Measurements from ENCODE around the gene TMEM170A. TPM values are rescaled to one million over a fixed set of nuclear protein-coding genes. Genes with fewer than 3 reads are reported as not detected.

Gene TMEM170A
- total RNA-seq, 1 donor from 2014 or later = 30.6 TPM

- Mint-ChIP-seq H3K4me1 (ENCODE audit: low read depth, unreplicated experiment) (peaks cover 16% of the 10 kb centered on the region), H3K27me3 (ENCODE audit: unreplicated experiment) (no peaks in the 10 kb centered on the region), H3K4me3 (ENCODE audit: unreplicated experiment) (no peak overlapping the region), H3K36me3 (ENCODE audit: unreplicated experiment) (no peaks in the 10 kb centered on the region), H3K9me3 (ENCODE audit: unreplicated experiment) (no peaks in the 10 kb centered on the region), H3K27ac (ENCODE audit: unreplicated experiment) (no peak overlapping the region)
- no peak for TF ChIP-seq CTCF (IDR thresholded peaks at IDR 0.05; ENCODE audit: partially characterized antibody, unreplicated experiment)
- no peak for DNase-seq
Observed at GRCh38 chr16:75423723-75424104, 40.8 kb downstream of the TMEM170A start.

- Mint-ChIP-seq H3K4me3 (ENCODE audit: unreplicated experiment) (no peak overlapping the region), H3K27me3 (ENCODE audit: unreplicated experiment) (no peaks in the 10 kb centered on the region), H3K4me1 (ENCODE audit: low read depth, unreplicated experiment) (peaks cover 15% of the 10 kb centered on the region), H3K36me3 (ENCODE audit: unreplicated experiment) (no peaks in the 10 kb centered on the region), H3K27ac (ENCODE audit: unreplicated experiment) (peak overlapping the region; percentile 71), H3K9me3 (ENCODE audit: unreplicated experiment) (no peaks in the 10 kb centered on the region)
- DNase-seq = no peak
- TF ChIP-seq CTCF (IDR thresholded peaks at IDR 0.05; ENCODE audit: partially characterized antibody, unreplicated experiment) = no peak
Observed at GRCh38 chr16:75421820-75422126, 42.7 kb downstream of the TMEM170A start.

- Mint-ChIP-seq H3K36me3 (ENCODE audit: unreplicated experiment) (no peaks in the 10 kb centered on the region), H3K27me3 (ENCODE audit: unreplicated experiment) (no peaks in the 10 kb centered on the region), H3K4me3 (ENCODE audit: unreplicated experiment) (peak overlapping the region; percentile 59), H3K4me1 (ENCODE audit: low read depth, unreplicated experiment) (peaks cover 15% of the 10 kb centered on the region), H3K27ac (ENCODE audit: unreplicated experiment) (peak overlapping the region; percentile 71), H3K9me3 (ENCODE audit: unreplicated experiment) (no peaks in the 10 kb centered on the region)
- DNase-seq = peak; percentile 96
- TF ChIP-seq CTCF (IDR thresholded peaks at IDR 0.05; ENCODE audit: partially characterized antibody, unreplicated experiment) = no peak
Observed at GRCh38 chr16:75420987-75421819, 43.3 kb downstream of the TMEM170A start.

GRCh38 chr16:75416904-75417565, 47.5 kb downstream of the TMEM170A start:
- H3K4me1 Mint-ChIP-seq (ENCODE audit: low read depth, unreplicated experiment) = peaks cover 15% of the 10 kb centered on the region
- no peak for TF ChIP-seq CTCF (IDR thresholded peaks at IDR 0.05; ENCODE audit: partially characterized antibody, unreplicated experiment)
- H3K27ac Mint-ChIP-seq (ENCODE audit: unreplicated experiment) = no peak overlapping the region
- no peaks in the 10 kb centered on the region for H3K36me3 Mint-ChIP-seq (ENCODE audit: unreplicated experiment)
- no peaks in the 10 kb centered on the region for H3K27me3 Mint-ChIP-seq (ENCODE audit: unreplicated experiment)
- DNase-seq = no peak
- no peaks in the 10 kb centered on the region for H3K9me3 Mint-ChIP-seq (ENCODE audit: unreplicated experiment)
- no peak overlapping the region for H3K4me3 Mint-ChIP-seq (ENCODE audit: unreplicated experiment)
